Tibial nerve (tissue), 4 donors: ENCODE data around the gene RPE.

Experiments used
- CTCF ChIP-seq, 5 experiments: fragments of 200-600 bp in 3 of 5; fragments of 450-650 bp in 2 of 5; sonication (generic) in 3 of 5; IDR thresholded peaks; one replicate each; pipeline ENCODE4 v1.5.1; 2016 to 2019; ENCODE audit warnings: antibody characterized with exemption in 5 of 5, mild to moderate bottlenecking in 3 of 5, moderate library complexity in 2 of 5
- EP300 ChIP-seq, 2 donors: sonication (generic); formaldehyde crosslinking; IDR thresholded peaks; one replicate each; pipeline ENCODE4 v1.6.1; 2017; ENCODE audit warnings: antibody characterized with exemption in 2 of 2, mild to moderate bottlenecking in 1 of 2

DNA sequence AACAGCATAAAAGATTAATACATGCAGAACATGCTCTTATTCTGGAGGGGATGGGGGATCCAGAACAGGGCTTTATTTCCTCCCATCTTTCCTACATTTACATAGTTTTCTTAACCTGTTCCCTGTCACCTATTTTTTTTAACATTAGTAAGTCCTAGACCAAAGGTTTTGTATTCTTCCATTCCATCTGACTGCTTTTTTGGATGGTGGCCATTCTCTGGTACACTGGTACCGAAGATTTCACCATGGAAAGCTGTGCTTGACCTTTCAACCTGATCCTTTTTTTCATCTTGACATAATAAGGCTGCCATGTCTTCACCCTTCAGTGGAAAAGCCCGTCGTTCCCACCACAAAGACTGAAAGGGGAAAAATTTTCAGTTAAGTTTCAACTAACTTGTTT lies 20.4 kb downstream of the RPE start:
- no peak for TF ChIP-seq CTCF (IDR thresholded peaks at IDR 0.05)
- no peak for TF ChIP-seq EP300 (IDR thresholded peaks at IDR 0.05)
